GM23338 (cell line): ENCODE measurements around the gene EML2. TPM values are rescaled to one million over a fixed set of nuclear protein-coding genes. Genes with fewer than 3 reads are reported as not detected.

Experiments used
- ATAC-seq: fragments of 200-7000 bp; cut with Tn5 transposase; 3 replicates; pipeline ENCODE4 v1.9.1; 2020
- DNase-seq: peaks from one replicate; pipeline ENCODE4 v3.0.0-alpha.2; 2015; ENCODE audit warnings: low spot score
- H2AFZ ChIP-seq: fragments of 200-600 bp; sonication (generic); 2 replicates; pipeline ENCODE4 v1.8.0; 2016; ENCODE audit warnings: antibody characterized with exemption, mild to moderate bottlenecking, moderate library complexity
- H3F3A ChIP-seq: fragments of 200-600 bp; sonication (generic); replicated peaks from 2 replicates; pipeline ENCODE4 v1.8.0; 2017; ENCODE audit warnings: antibody characterized with exemption, mixed run types, low read depth
- H3K27ac ChIP-seq: fragments of 200-600 bp; sonication (generic); 2 replicates; pipeline ENCODE4 v1.6.1; 2016; ENCODE audit warnings: low read depth
- H3K27me3 ChIP-seq: fragments of 200-600 bp; sonication (generic); 2 replicates; pipeline ENCODE4 v1.8.0; 2016; ENCODE audit warnings: mild to moderate bottlenecking, mixed run types, moderate library complexity; ENCODE audit not compliant: insufficient read depth
- H3K36me3 ChIP-seq: fragments of 200-600 bp; sonication (generic); 2 replicates; pipeline ENCODE4 v1.8.0; 2016; ENCODE audit warnings: mild to moderate bottlenecking; ENCODE audit not compliant: insufficient read depth
- H3K4me1 ChIP-seq: fragments of 200-600 bp; sonication (generic); 2 replicates; pipeline ENCODE4 v1.8.0; 2016; ENCODE audit warnings: mild to moderate bottlenecking, moderate library complexity; ENCODE audit not compliant: insufficient read depth
- H3K4me2 ChIP-seq: fragments of 200-600 bp; sonication (generic); 2 replicates; pipeline ENCODE4 v1.7.1; 2017; ENCODE audit warnings: mixed run types
- H3K4me3 ChIP-seq: fragments of 200-600 bp; sonication (generic); 2 replicates; pipeline ENCODE4 v1.6.1; 2016; ENCODE audit warnings: mixed run types
- H3K79me2 ChIP-seq: fragments of 200-600 bp; sonication (generic); replicated peaks from 2 replicates; pipeline ENCODE4 v1.8.0; 2017; ENCODE audit warnings: mild to moderate bottlenecking; ENCODE audit not compliant: insufficient read depth
- H3K9me2 ChIP-seq: fragments of 200-600 bp; sonication (generic); 2 replicates; pipeline ENCODE4 v1.8.0; 2017; ENCODE audit not compliant: insufficient read depth
- H4K20me1 ChIP-seq: fragments of 200-600 bp; sonication (generic); replicated peaks from 2 replicates; pipeline ENCODE4 v1.8.0; 2017; ENCODE audit warnings: mild to moderate bottlenecking; ENCODE audit not compliant: insufficient read depth
- H3K27ac Mint-ChIP-seq: 2 replicates; pipeline ENCODE4 v1.8.0; 2020; ENCODE audit warnings: inconsistent platforms, mild to moderate bottlenecking, moderate library complexity, mixed read lengths
- H3K27me3 Mint-ChIP-seq: 3 replicates; pipeline ENCODE4 v1.8.0; 2022; ENCODE audit warnings: low read depth, mild to moderate bottlenecking, moderate library complexity, mixed read lengths, inconsistent platforms; ENCODE audit not compliant: insufficient read depth, poor library complexity
- H3K36me3 Mint-ChIP-seq: 3 replicates; pipeline ENCODE4 v1.8.0; 2021; ENCODE audit warnings: low read depth, mild to moderate bottlenecking, inconsistent platforms, moderate library complexity, mixed read lengths
- H3K4me1 Mint-ChIP-seq: 3 replicates; pipeline ENCODE4 v1.8.0; 2020; ENCODE audit warnings: mild to moderate bottlenecking, inconsistent platforms, mixed read lengths
- H3K4me3 Mint-ChIP-seq: 3 replicates; pipeline ENCODE4 v1.8.0; 2021; ENCODE audit warnings: moderate library complexity, mild to moderate bottlenecking, inconsistent platforms, mixed read lengths
- H3K9me3 Mint-ChIP-seq: 3 replicates; pipeline ENCODE4 v1.8.0; 2020; ENCODE audit warnings: moderate library complexity, mild to moderate bottlenecking, inconsistent platforms, mixed read lengths
- CREB1 ChIP-seq: fragments of 250-450 bp; sonication (Bioruptor Pico); IDR thresholded peaks from 2 replicates; pipeline ENCODE4 v1.5.0; 2020; ENCODE audit warnings: low read depth, mild to moderate bottlenecking, moderate library complexity
- CTCF ChIP-seq, 2 experiments: fragments of 200-600 bp in 1 of 2; sonication (generic) in 1 of 2; conservative IDR thresholded peaks; 2 replicates each; pipeline versions ENCODE4 v1.5.1 to v1.6.1; 2016 to 2017; ENCODE audit warnings: antibody characterized with exemption in 2 of 2, low read depth in 2 of 2, mild to moderate bottlenecking in 2 of 2, moderate library complexity in 1 of 2
- EZH2 ChIP-seq: fragments of 200-600 bp; sonication (generic); IDR thresholded peaks from one replicate; pipeline ENCODE4 v1.8.0; 2017; ENCODE audit warnings: antibody characterized with exemption, mild to moderate bottlenecking, low read depth; ENCODE audit not compliant: unreplicated experiment
- EZH2phosphoT487 ChIP-seq: fragments of 200-600 bp; sonication (generic); IDR thresholded peaks from one replicate; pipeline ENCODE4 v1.8.1; 2018; ENCODE audit warnings: antibody characterized with exemption; ENCODE audit not compliant: unreplicated experiment
- JUNB ChIP-seq: IDR thresholded peaks from one replicate; pipeline ENCODE4 v1.6.1; 2016; ENCODE audit warnings: antibody characterized with exemption; ENCODE audit not compliant: unreplicated experiment
- NANOG ChIP-seq: IDR thresholded peaks from 2 replicates; pipeline ENCODE4 v1.6.1; 2016; ENCODE audit warnings: antibody characterized with exemption, borderline replicate concordance
- POLR2AphosphoS5 ChIP-seq: IDR thresholded peaks from 2 replicates; pipeline ENCODE4 v1.6.1; 2016; ENCODE audit warnings: antibody characterized with exemption, low read depth
- REST ChIP-seq: IDR thresholded peaks from one replicate; pipeline ENCODE4 v1.6.1; 2018; ENCODE audit warnings: antibody characterized with exemption; ENCODE audit not compliant: unreplicated experiment
- STAT1 ChIP-seq: IDR thresholded peaks from one replicate; pipeline ENCODE4 v1.6.1; 2016; ENCODE audit warnings: antibody characterized with exemption; ENCODE audit not compliant: unreplicated experiment
- ZNF114 ChIP-seq: fragments of 250-450 bp; sonication (Bioruptor Pico); IDR thresholded peaks from 2 replicates; pipeline ENCODE4 v1.5.0; 2020; ENCODE audit warnings: mild to moderate bottlenecking, moderate library complexity
- ZNF331 ChIP-seq: fragments of 250-450 bp; sonication (Bioruptor Pico); IDR thresholded peaks from 2 replicates; pipeline ENCODE4 v1.5.0; 2020; ENCODE audit warnings: low read depth, mild to moderate bottlenecking, moderate library complexity
- ZNF462 ChIP-seq: fragments of 250-450 bp; sonication (Bioruptor Pico); IDR thresholded peaks from 2 replicates; pipeline ENCODE4 v1.5.0; 2020; ENCODE audit warnings: mild to moderate bottlenecking, moderate library complexity
- polyA plus RNA-seq: library from polyadenylated mRNA; unstranded; fragments of >200 nt; fragmentation: Nextera tagmentation; extraction: Ambion mirVana; gene quantifications from 2 replicates; pipeline ENCODE4 v1.2.1, GENCODE V29; 2016
- total RNA-seq: library from RNA; depleted of rRNA; stranded (reverse); fragments of >200 nt; shearing (Covaris generic); gene quantifications from 2 replicates; pipeline ENCODE4 v1.2.3, GENCODE V29; 2014
- TF ChIP-seq, protein P1 (sequence below): IDR thresholded peaks from 2 replicates; pipeline ENCODE4 v1.6.1; 2016; ENCODE audit warnings: antibody characterized with exemption

The EML2 gene
- total and polyA plus RNA-seq, 2 experiments from 2014 or later, result 7.1 to 33.9 TPM

GRCh38 chr19:45657520-45658167 is 18.4 kb upstream of the EML2 start:
- Mint-ChIP-seq H3K27ac (no peak overlapping the region), H3K4me3 (no peak overlapping the region), H3K36me3 (no peaks in the 10 kb centered on the region; the same call in 2 of the 3 replicates), H3K27me3 (peaks cover 14% of the 10 kb centered on the region), H3K9me3 (no peaks in the 10 kb centered on the region), H3K4me1 (peaks cover 10% of the 10 kb centered on the region)
- no peaks in the 10 kb centered on the region for H3F3A ChIP-seq
- no peak overlapping the region for H3K27ac ChIP-seq
- H3K4me1 ChIP-seq, result 0 out of 2 replicates have a peak, but pooled peaks cover 4% of the 10 kb centered on the region
- H2AFZ ChIP-seq, result peak overlapping the region; percentile 83
- H3K4me3 ChIP-seq, result no peak overlapping the region
- ATAC-seq (peak; percentile 46), DNase-seq (no peak)
- no peaks in the 10 kb centered on the region for H3K27me3 ChIP-seq
- TF ChIP-seq, protein P1, sequence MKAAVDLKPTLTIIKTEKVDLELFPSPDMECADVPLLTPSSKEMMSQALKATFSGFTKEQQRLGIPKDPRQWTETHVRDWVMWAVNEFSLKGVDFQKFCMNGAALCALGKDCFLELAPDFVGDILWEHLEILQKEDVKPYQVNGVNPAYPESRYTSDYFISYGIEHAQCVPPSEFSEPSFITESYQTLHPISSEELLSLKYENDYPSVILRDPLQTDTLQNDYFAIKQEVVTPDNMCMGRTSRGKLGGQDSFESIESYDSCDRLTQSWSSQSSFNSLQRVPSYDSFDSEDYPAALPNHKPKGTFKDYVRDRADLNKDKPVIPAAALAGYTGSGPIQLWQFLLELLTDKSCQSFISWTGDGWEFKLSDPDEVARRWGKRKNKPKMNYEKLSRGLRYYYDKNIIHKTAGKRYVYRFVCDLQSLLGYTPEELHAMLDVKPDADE, result no peak
- TF ChIP-seq REST (no peak), JUNB (no peak), EZH2 (no peak), STAT1 (no peak), EZH2phosphoT487 (no peak), CTCF (conservative IDR thresholded peaks at IDR 0.05; ENCODE audit: low read depth in 2 of 2) (no peak), NANOG (no peak), ZNF331 (CRISPR knock-in tag) (no peak), POLR2AphosphoS5 (no peak), ZNF114 (CRISPR knock-in tag) (no peak), CREB1 (no peak), ZNF462 (no peak)
- H3K36me3 ChIP-seq, result no peaks in the 10 kb centered on the region
- H3K4me2 ChIP-seq, result no peak overlapping the region
- no peaks in the 10 kb centered on the region for H4K20me1 ChIP-seq
- H3K79me2 ChIP-seq, result no peaks in the 10 kb centered on the region
- no peaks in the 10 kb centered on the region for H3K9me2 ChIP-seq
